Stimulated activated CD8-positive, alpha-beta memory T cell treated with anti-CD3 and anti-CD28 coated beads, Interleukin-15, amount 100 ng/mL, for 1 hour (primary cell): ENCODE data around the gene COL5A3.

ENCODE experiments used
- DNase-seq: peaks from one replicate; pipeline ENCODE4 v3.0.0-alpha.2; 2020; ENCODE audit warnings: low read depth

Gene COL5A3

GRCh38 chr19:10010939-10011338 lies 635 bp upstream of the COL5A3 start:
- no peak for DNase-seq

- no peak for DNase-seq
Measured at GRCh38 chr19:10009714-10010224, 535 bp downstream of the COL5A3 start.

- no peak for DNase-seq
Measured at GRCh38 chr19:10008184-10008765, 2.0 kb downstream of the COL5A3 start.

- no peak for DNase-seq
Measured at GRCh38 chr19:10007371-10008183, 2.7 kb downstream of the COL5A3 start.

GRCh38 chr19:10006752-10007323 lies 3.5 kb downstream of the COL5A3 start:
- no peak for DNase-seq

GRCh38 chr19:10006335-10006708 lies 4.0 kb downstream of the COL5A3 start:
- no peak for DNase-seq

GRCh38 chr19:10005632-10006334 lies 4.5 kb downstream of the COL5A3 start:
- DNase-seq = no peak

GRCh38 chr19:10004617-10005016 lies 5.7 kb downstream of the COL5A3 start:
- no peak for DNase-seq

GRCh38 chr19:10003271-10003670 lies 7.0 kb downstream of the COL5A3 start:
- DNase-seq = no peak

GRCh38 chr19:10001899-10002298 lies 8.4 kb downstream of the COL5A3 start:
- DNase-seq = no peak

GRCh38 chr19:10000171-10000826 lies 10.0 kb downstream of the COL5A3 start:
- DNase-seq = peak; percentile 39

GRCh38 chr19:9996541-9996940 lies 13.8 kb downstream of the COL5A3 start:
- DNase-seq = no peak

GRCh38 chr19:9995999-9996398 lies 14.3 kb downstream of the COL5A3 start:
- DNase-seq = no peak

- DNase-seq = no peak
Measured at GRCh38 chr19:9995084-9995483, 15.2 kb downstream of the COL5A3 start.

- DNase-seq = no peak
Measured at GRCh38 chr19:9991425-9992191, 18.7 kb downstream of the COL5A3 start.

GRCh38 chr19:9989504-9989903 lies 20.8 kb downstream of the COL5A3 start:
- DNase-seq = no peak

- DNase-seq = no peak
Measured at GRCh38 chr19:9986787-9987281, 23.5 kb downstream of the COL5A3 start.

- DNase-seq = no peak
Measured at GRCh38 chr19:9981406-9982260, 28.7 kb downstream of the COL5A3 start.

GRCh38 chr19:9972103-9972502 lies 38.2 kb downstream of the COL5A3 start:
- DNase-seq = no peak
